NCI-H774 (cell line): Measurements from ENCODE around the gene POLR1D.
A peak's percentile ranks its signal among the peaks of the same experiment; 100 is the strongest.

Experiments
- DNase-seq: peaks from one replicate; lab custom pipeline; 2025; lab: John Stamatoyannopoulos, UW

The POLR1D gene

GRCh38 chr13:27621366-27622101 is at the start of gene POLR1D:
POLR1D (plus strand) TSS chr13:27621892; CDS start chr13:27621984, 92 bp downstream.
- peak; percentile 76 for DNase-seq

DNA sequence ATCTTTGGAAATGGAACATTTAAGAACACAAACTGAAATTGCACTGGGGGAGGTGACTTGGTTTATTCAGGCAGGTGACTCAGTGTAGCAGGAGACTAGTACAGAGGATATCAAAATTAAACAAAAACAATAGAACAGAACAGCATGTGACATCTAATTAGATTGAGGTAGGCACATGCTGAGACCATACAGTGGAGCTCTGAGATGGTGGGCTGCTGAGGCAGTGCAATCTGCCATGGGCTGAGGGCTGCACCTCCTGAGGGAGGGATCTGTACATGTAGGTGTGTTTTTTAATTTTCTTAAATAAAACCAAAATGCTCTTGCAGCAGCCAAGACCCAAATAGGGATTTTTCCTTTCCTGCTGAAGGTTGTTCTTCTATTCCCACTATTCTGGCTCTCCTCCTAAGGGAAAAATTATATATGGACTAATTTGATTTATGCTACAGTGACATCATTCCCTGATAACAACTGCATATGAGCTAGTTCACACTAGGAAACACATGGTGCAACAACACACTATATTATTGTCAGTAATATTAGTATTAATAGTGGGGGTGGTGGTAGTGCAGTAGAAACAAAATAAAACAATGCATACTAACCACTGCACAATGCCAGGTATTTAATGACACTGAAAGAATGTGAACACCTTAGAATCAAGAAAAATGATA is 49.3 kb upstream of the POLR1D start:
- no peak for DNase-seq

DNA sequence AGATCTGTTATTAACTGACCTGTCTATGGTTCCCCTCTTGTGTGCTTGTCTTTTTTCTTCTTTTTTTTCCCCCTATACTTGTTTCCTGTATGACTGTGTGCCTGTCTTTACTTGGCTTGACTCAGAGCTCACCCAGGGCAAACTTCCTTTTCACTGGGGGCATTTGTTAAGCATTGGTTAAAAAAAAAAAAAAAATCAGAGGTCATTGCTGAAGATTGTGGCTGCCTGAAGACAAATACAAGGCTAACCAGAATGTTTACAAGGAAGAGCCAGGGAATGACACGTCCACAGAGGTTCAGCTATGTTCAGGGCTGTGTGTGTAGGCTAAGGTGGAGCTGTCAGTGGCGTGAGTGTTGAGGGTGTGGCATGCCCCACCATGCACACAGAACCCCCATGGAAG is 48.4 kb upstream of the POLR1D start:
- DNase-seq = no peak

DNA sequence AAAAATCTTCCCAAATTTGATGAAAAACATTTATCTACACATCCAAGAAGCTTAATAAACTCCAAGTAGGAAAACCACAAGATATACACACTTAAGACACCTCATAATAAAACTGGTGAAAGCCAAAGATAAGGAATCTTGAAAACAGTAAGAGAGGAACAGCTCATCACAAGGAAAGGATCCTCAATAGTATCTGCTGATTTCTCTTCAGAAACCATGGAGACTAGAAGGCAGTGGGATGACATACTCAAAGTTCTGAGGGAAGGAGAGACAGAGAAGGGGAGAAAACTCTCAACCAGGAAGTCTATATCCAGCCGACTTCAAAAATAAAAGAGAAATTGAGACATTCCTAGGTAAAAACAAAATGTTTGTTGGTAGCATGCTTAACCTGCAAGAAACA is 47.0 kb upstream of the POLR1D start:
- no peak for DNase-seq

GRCh38 chr13:27578121-27579030 is 43.3 kb upstream of the POLR1D start:
- DNase-seq = no peak

- no peak for DNase-seq
These were observed 38.0 kb upstream of the POLR1D start for GRCh38 chr13:27583645-27584044.

DNA sequence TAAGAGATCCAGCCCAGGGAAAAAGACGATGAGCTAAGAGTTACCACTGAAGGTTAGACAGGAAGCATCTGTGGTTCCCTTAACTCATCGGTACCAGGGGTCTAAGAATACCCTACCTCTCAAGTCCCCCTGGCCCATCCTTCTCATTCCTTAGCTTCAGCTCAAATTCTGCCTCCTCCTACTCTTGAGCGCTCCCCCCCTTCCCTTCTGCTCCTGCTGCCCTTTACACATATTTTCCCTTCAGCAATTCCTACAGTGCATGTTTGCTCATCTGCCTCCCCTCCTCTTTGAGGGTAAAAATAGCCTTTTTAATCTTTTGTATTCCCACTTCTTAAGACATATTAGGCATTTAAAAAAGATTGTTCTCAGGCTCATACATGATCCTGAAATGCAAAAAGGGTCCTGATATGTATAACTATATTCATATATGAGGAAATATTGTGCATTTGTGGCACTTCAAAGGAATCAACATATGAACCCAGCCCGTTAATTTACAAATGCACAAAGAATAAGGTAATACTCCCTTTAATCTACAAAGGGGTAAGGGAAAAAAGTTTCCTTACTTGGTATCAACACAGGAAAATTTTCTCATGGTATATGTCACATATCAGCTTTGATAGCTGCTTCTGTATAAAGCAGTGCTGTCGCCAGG is 34.5 kb upstream of the POLR1D start:
- no peak for DNase-seq

DNA sequence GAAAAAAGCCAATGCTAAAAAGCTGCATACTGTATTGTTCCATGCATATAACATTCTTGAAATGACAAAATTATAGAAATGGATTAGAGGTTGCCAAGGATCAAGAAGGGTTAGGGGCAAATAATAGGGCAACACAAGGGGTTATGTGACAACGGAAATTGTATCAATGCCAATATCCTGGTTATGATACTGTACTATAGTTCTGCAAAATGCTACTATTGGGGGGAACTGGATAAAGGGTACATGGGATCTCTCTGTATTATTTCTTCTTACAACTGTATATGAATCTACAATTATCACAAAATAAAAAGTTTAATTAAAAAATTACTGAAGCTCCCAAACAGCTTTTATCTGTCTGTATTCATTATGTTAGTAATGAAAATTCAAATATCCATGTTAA is 33.3 kb upstream of the POLR1D start:
- DNase-seq = no peak

DNA sequence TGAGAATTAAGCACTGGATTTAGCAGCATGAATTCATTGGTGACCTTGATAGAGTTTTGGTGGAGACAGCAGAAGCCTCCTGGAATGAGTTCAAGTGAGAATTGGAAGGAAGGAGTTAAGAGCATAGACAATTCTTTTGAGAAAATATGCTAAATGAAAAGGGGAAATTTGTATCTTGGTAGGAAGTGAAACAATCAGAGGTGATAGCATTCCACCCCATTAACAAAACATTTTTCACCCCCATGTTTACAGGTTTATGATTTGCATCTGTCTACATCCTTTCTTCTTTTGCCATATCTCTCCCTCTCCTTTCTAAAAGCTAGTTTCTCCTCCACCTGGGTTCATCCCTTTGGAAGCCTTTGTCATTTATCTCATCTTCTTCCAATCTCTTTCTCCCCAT is 28.8 kb upstream of the POLR1D start:
- no peak for DNase-seq

DNA sequence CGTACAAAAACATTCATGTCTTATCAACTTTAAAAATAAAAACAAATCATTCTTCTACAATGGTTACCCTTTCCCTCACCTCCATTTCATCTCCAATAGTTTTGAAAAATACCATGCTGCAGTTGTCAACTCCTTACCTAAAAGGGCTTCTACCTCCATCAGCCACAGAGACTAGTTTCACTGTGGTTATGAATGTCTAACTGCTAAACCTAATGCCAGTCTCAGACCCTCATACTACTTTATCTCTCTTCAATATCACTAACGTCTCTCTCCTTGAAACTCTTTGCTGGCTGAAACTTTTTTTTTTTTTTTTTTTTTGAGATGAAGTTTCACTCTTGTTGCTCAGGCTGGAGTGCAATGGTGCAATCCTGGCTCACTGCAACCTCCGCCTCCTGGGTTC is 28.4 kb upstream of the POLR1D start:
- DNase-seq = no peak

DNA sequence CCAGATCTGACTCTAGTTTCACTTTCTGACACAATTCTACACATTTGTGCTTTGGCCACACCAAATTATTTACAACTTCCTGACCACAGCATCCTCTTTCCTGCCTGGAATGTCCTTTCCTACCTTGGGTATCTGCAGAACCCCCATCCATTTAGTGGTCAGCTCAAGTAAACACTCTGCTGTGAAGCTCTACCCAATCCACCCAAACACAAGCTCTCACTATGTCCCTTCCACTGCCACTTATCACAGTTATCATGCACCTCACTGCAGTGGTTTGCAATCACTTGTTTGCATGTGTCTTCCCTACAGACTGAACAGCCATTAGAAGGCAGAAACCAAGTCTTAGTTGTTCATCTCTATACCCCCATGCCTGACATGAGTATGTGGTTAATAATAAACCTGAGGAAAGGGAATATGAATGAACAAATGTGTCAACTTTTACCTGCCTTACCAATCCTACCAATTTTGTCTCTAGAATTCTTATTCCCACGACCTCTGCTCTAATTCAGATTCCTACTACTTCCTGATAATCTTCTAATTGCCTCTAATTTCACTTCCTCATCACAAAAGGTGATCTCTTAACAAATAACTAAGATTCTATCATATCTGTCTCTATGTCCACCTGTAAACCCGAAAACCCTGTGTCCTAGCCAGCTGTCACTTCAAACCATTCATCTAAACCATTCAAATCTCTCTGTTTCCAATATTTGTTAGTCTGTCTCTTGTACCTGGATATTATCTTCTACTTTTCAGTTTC is 26.5 kb upstream of the POLR1D start:
- DNase-seq = no peak

DNA sequence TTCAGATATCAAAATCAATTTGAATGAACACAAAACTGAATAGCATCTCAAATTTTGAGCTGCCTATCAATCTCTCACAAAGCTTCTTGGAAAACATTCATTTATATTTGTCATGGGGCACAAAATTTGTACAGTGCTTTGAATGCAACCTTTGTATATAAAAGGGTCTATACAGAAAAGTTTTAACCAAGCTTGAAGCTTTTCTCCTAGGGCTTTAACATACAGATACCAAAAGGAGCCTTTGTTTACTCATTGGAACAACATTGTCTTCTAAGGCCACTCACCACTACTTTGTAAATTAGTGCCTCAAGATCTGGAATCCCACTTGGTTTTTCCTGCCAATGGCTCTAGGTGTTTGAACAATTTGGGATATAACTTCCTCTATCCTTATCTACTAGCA is 22.6 kb upstream of the POLR1D start:
- DNase-seq = no peak

- no peak for DNase-seq
These were observed 21.7 kb upstream of the POLR1D start for GRCh38 chr13:27599845-27600553.

- no peak for DNase-seq
These were observed 21.0 kb upstream of the POLR1D start for GRCh38 chr13:27600711-27601110.

- no peak for DNase-seq
These were observed 20.5 kb upstream of the POLR1D start for GRCh38 chr13:27601208-27601607.

DNA sequence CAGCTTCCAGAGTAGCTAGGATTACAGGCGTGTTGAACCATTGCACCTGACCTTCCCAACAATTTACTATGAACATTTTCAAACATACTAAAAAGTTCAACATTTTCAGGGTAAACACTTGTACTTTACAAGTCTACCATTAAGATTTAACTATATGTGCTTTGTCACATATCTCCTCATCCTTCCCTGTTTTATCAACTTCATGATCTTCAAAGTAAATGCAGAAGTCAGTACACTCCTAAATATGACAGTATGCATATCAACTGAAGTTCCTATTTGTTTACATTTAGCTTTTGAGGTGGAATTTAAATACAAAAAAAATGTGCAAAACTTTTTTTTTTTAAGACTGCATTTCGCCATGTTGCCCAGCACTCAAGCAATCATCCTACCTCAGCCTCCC is 19.9 kb upstream of the POLR1D start:
- DNase-seq = no peak

DNA sequence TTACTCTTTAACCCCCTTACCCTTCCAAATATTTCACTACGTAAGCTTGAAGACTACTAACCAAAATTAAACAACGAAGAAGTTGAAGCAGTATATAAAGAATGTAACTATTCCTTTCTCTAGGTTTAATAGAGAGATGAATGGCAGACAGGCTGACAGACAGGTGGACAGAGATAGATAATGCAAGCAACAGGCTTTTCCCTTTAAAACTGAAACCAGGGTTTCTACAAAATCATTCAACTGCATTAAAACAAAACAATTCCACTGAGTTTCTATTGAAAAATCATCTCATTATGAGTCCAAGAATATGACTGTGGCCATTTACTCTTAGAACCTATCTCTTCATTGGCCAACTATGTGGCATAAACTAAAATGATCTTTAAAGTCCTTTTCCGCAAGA is 16.6 kb upstream of the POLR1D start:
- no peak for DNase-seq

GRCh38 chr13:27605610-27606200 is 16.0 kb upstream of the POLR1D start:
- DNase-seq = no peak

- no peak for DNase-seq
These were observed 14.6 kb upstream of the POLR1D start for GRCh38 chr13:27607125-27607524.

- DNase-seq = no peak
These were observed 8.1 kb upstream of the POLR1D start for GRCh38 chr13:27613628-27614027.
